HG02678 (cell line): ENCODE data around the gene HSD17B14.
"Not testable (repeated sequence)": the region's sequence is repeated elsewhere in the genome, so short reads cannot be mapped to it uniquely, and the experiment has no call there.

Experiments used
- ATAC-seq: cut with Tn5 transposase; IDR thresholded peaks from one replicate; pipeline ENCODE4 v1.9.1; 2021; ENCODE audit warnings: mild to moderate bottlenecking, moderate library complexity; ENCODE audit not compliant: unreplicated experiment

HSD17B14 gene

GRCh38 chr19:48867746-48868113 is 31.4 kb upstream of the HSD17B14 start:
- no peak for ATAC-seq

GRCh38 chr19:48867123-48867745 is 30.9 kb upstream of the HSD17B14 start:
- ATAC-seq: no peak

- ATAC-seq: no peak
Observed at GRCh38 chr19:48866692-48867091, 30.4 kb upstream of the HSD17B14 start.

- no peak for ATAC-seq
Observed at GRCh38 chr19:48862827-48863226, 26.5 kb upstream of the HSD17B14 start.

- ATAC-seq: no peak
Observed at GRCh38 chr19:48861313-48861712, 25.0 kb upstream of the HSD17B14 start.

- ATAC-seq: peak; percentile 85
Observed at GRCh38 chr19:48859711-48860572, 23.7 kb upstream of the HSD17B14 start.

GRCh38 chr19:48858984-48859710 is 22.9 kb upstream of the HSD17B14 start:
- peak; percentile 64 for ATAC-seq

- no peak for ATAC-seq
Observed at GRCh38 chr19:48856921-48857320, 20.6 kb upstream of the HSD17B14 start.

- ATAC-seq: no peak
Observed at GRCh38 chr19:48854103-48854502, 17.8 kb upstream of the HSD17B14 start.

- ATAC-seq: no peak
Observed at GRCh38 chr19:48853483-48853882, 17.2 kb upstream of the HSD17B14 start.

- ATAC-seq: no peak
Observed at GRCh38 chr19:48852292-48852691, 16.0 kb upstream of the HSD17B14 start.

- not testable (repeated sequence) for ATAC-seq
Observed at GRCh38 chr19:48846659-48847058, 10.4 kb upstream of the HSD17B14 start.

GRCh38 chr19:48845384-48845783 is 9.1 kb upstream of the HSD17B14 start:
- ATAC-seq: no peak

- no peak for ATAC-seq
Observed at GRCh38 chr19:48844472-48844871, 8.2 kb upstream of the HSD17B14 start.

- ATAC-seq: no peak
Observed at GRCh38 chr19:48842789-48843162, 6.5 kb upstream of the HSD17B14 start.

- no peak for ATAC-seq
Observed at GRCh38 chr19:48841571-48841970, 5.3 kb upstream of the HSD17B14 start.

- no peak for ATAC-seq
Observed at GRCh38 chr19:48841047-48841446, 4.8 kb upstream of the HSD17B14 start.

GRCh38 chr19:48837687-48838086 is 1.4 kb upstream of the HSD17B14 start:
- no peak for ATAC-seq

- ATAC-seq: no peak
Observed at GRCh38 chr19:48837051-48837524, 797 bp upstream of the HSD17B14 start.

GRCh38 chr19:48835734-48836088 is 580 bp downstream of the HSD17B14 start:
- ATAC-seq: peak; percentile 69

- no peak for ATAC-seq
Observed at GRCh38 chr19:48833977-48834376, 2.3 kb downstream of the HSD17B14 start.

GRCh38 chr19:48833049-48833448 is 3.2 kb downstream of the HSD17B14 start:
- no peak for ATAC-seq
